ENCODE measurements around the gene CD46. TPM values are rescaled to one million over a fixed set of nuclear protein-coding genes. Genes with fewer than 3 reads are reported as not detected.

CD46 gene
- total RNA-seq, 1 donor from 2014 or later: 97.3 TPM

- no peaks in the 10 kb centered on the region for H3K27me3 Mint-ChIP-seq (ENCODE audit: unreplicated experiment)
- TF ChIP-seq CTCF (IDR thresholded peaks at IDR 0.05): no peak
- peaks cover 3% of the 10 kb centered on the region for H3K36me3 Mint-ChIP-seq (ENCODE audit: unreplicated experiment)
- no peak overlapping the region for H3K27ac Mint-ChIP-seq (ENCODE audit: unreplicated experiment)
- no peak for DNase-seq (ENCODE audit: extremely low spot score, unreplicated experiment)
- H3K4me1 Mint-ChIP-seq (ENCODE audit: unreplicated experiment): no peaks in the 10 kb centered on the region
- H3K9me3 Mint-ChIP-seq (ENCODE audit: unreplicated experiment): no peaks in the 10 kb centered on the region
- H3K4me3 Mint-ChIP-seq (ENCODE audit: unreplicated experiment): no peak overlapping the region
Observed at GRCh38 chr1:207840380-207840779, 88.5 kb downstream of the CD46 start.

GRCh38 chr1:207841293-207841692, 89.4 kb downstream of the CD46 start:
- no peaks in the 10 kb centered on the region for H3K9me3 Mint-ChIP-seq (ENCODE audit: unreplicated experiment)
- H3K4me1 Mint-ChIP-seq (ENCODE audit: unreplicated experiment): no peaks in the 10 kb centered on the region
- H3K4me3 Mint-ChIP-seq (ENCODE audit: unreplicated experiment): no peak overlapping the region
- no peak overlapping the region for H3K27ac Mint-ChIP-seq (ENCODE audit: unreplicated experiment)
- no peak for TF ChIP-seq CTCF (IDR thresholded peaks at IDR 0.05)
- H3K27me3 Mint-ChIP-seq (ENCODE audit: unreplicated experiment): no peaks in the 10 kb centered on the region
- DNase-seq (ENCODE audit: extremely low spot score, unreplicated experiment): no peak
- peaks cover 3% of the 10 kb centered on the region for H3K36me3 Mint-ChIP-seq (ENCODE audit: unreplicated experiment)

DNA sequence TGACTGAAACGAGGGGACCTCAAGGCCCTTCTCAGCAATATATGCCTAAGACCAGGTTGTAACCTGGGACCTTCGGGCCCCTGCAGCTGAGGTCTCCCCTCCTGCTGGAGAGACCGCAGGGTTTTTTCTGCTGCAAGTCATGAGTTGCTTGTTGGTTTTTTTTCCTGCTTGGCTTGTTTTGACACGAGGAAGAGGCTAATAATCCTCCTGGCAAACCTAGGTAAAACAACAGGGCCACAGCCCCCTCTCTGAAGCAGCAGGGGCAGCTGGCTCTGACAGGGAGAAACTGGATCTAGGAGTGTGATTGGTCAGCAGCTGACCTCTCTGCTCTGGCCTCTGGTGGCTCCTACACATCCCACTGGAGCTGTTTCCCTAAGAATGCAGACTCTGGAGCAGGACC, 90.0 kb downstream of the CD46 start:
- no peak for DNase-seq (ENCODE audit: extremely low spot score, unreplicated experiment)
- H3K27ac Mint-ChIP-seq (ENCODE audit: unreplicated experiment): no peak overlapping the region
- no peak overlapping the region for H3K4me3 Mint-ChIP-seq (ENCODE audit: unreplicated experiment)
- H3K4me1 Mint-ChIP-seq (ENCODE audit: unreplicated experiment): no peaks in the 10 kb centered on the region
- no peak for TF ChIP-seq CTCF (IDR thresholded peaks at IDR 0.05)
- H3K9me3 Mint-ChIP-seq (ENCODE audit: unreplicated experiment): no peaks in the 10 kb centered on the region
- H3K27me3 Mint-ChIP-seq (ENCODE audit: unreplicated experiment): no peaks in the 10 kb centered on the region
- H3K36me3 Mint-ChIP-seq (ENCODE audit: unreplicated experiment): peaks cover 3% of the 10 kb centered on the region

DNA sequence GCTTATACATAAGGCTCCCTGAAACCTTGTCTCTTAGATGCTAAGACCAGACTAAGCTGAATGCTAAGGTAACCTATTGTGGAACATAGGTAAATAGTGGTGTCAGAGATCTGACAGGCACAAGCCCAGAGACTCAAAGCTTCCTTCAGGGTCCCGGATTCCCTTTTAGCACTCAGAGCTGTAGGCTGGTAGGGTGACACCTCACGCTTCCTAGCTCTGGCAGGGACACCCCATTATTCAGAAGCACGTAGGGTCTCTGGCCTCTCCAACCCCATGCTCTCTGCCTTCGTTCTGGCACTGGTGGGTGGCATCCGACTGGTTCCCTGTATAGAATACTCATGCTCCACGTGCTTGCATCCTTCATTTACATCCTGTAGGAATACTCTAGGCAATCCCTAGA, 90.7 kb downstream of the CD46 start:
- no peak for TF ChIP-seq CTCF (IDR thresholded peaks at IDR 0.05)
- no peak overlapping the region for H3K4me3 Mint-ChIP-seq (ENCODE audit: unreplicated experiment)
- H3K27ac Mint-ChIP-seq (ENCODE audit: unreplicated experiment): no peak overlapping the region
- peaks cover 3% of the 10 kb centered on the region for H3K36me3 Mint-ChIP-seq (ENCODE audit: unreplicated experiment)
- no peak for DNase-seq (ENCODE audit: extremely low spot score, unreplicated experiment)
- no peaks in the 10 kb centered on the region for H3K27me3 Mint-ChIP-seq (ENCODE audit: unreplicated experiment)
- H3K9me3 Mint-ChIP-seq (ENCODE audit: unreplicated experiment): no peaks in the 10 kb centered on the region
- no peaks in the 10 kb centered on the region for H3K4me1 Mint-ChIP-seq (ENCODE audit: unreplicated experiment)

DNA sequence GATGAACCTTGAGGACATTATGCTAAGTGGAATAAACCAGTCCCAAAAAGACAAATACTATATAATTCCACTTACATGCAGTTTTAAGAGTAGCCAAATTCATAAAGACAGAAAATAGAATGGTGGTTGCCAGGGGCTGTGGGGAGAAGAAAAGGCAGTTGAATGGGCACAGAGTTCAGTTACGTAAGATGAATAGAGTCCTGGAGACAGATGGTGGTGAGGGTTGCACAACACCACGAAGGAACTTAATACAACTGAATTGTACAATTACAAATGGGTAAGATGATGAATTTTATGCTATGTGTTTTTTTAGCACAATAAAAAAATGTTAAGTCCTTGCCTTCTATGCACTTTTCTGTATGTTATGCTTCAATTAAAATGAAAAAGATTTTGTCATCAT, 92.5 kb downstream of the CD46 start:
- no peak for DNase-seq (ENCODE audit: extremely low spot score, unreplicated experiment)
- Mint-ChIP-seq H3K27ac (ENCODE audit: unreplicated experiment) (no peak overlapping the region), H3K27me3 (ENCODE audit: unreplicated experiment) (no peaks in the 10 kb centered on the region), H3K4me3 (ENCODE audit: unreplicated experiment) (no peak overlapping the region), H3K9me3 (ENCODE audit: unreplicated experiment) (no peaks in the 10 kb centered on the region), H3K36me3 (ENCODE audit: unreplicated experiment) (peaks cover 3% of the 10 kb centered on the region), H3K4me1 (ENCODE audit: unreplicated experiment) (peaks cover 14% of the 10 kb centered on the region)
- no peak for TF ChIP-seq CTCF (IDR thresholded peaks at IDR 0.05)

Other genes with a start within 250 kb of the CD46 start
- not detected in 2 replicates for gene CR1L, start 106.9 kb upstream of the CD46 start, total RNA-seq
- not detected in 2 replicates for gene CD34, start 159.1 kb downstream of the CD46 start, total RNA-seq